Esophagus muscularis mucosa (tissue), 3 donors: ENCODE measurements around the gene GRID1.

ENCODE experiments used
- CTCF ChIP-seq, 3 experiments: fragments of 200-600 bp in 2 of 3; fragments of 450-650 bp in 1 of 3; sonication (generic) in 2 of 3; IDR thresholded peaks; one replicate each; pipeline ENCODE4 v1.5.1; 2017 to 2019; ENCODE audit warnings: antibody characterized with exemption in 3 of 3, mild to moderate bottlenecking in 2 of 3, moderate library complexity in 1 of 3
- POLR2AphosphoS5 ChIP-seq, 2 donors: sonication (generic); formaldehyde crosslinking; IDR thresholded peaks; one replicate each; pipeline ENCODE4 v1.6.1; 2017; ENCODE audit warnings: antibody characterized with exemption in 2 of 2

GRCh38 chr10:86229376-86229775 is 137.2 kb downstream of the GRID1 start:
- TF ChIP-seq CTCF (IDR thresholded peaks at IDR 0.05) (no peak), POLR2AphosphoS5 (IDR thresholded peaks at IDR 0.05) (no peak)
